HG03354 (cell line): ENCODE results near the gene MPC1.

Experiments used
- ATAC-seq: cut with Tn5 transposase; IDR thresholded peaks from one replicate; pipeline ENCODE4 v1.9.1; 2021; ENCODE audit warnings: mild to moderate bottlenecking; ENCODE audit not compliant: unreplicated experiment, poor library complexity, severe bottlenecking

Gene MPC1

DNA sequence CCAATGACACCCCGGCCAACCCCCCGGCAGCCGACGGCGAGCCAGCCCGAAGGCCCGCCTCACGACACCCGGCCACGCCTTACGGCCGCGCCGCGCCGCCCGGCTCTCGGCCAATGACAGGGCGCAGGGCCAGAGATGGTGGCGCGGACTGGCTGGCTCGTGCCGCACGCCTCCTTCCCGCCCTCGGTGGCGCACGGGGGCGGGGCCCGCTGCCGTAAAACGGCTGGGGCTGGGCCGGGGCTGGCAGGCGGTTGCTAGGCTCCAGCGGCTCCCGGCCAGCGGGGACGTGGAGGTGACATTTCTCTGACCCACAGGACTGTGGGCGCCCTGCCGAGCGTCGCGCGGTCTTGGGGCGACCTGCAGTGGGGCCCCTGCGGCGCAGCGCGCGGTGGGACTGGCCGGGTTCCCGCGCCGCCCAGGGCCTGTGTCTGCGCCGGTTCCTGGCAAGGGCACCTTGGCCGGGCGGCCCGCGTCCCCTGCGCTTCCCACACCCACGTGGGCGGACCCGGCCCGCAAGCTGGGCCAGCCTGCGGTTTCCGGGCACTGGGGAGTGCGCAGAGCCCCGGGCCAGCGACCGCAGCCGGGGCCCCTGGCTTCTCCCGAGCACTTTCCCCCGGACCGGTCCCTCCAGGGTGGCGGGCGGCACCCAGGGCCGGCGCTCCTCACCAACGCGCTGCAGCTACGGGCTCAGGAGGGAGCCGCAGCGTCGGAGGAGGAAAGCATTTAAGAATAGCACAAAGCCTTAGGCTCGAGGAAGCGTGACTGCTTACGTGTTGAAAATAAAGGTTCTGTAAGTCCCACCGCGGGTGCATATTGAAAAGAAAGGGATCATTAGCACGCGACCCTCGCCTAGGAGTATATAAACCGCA, at the start of gene MPC1:
Gene MPC1 (minus strand): TSS at position 8 of the 869 bp plus-strand sequence. CDS start 64 bp downstream, outside the sequence.
- ATAC-seq = peak; percentile 91

DNA sequence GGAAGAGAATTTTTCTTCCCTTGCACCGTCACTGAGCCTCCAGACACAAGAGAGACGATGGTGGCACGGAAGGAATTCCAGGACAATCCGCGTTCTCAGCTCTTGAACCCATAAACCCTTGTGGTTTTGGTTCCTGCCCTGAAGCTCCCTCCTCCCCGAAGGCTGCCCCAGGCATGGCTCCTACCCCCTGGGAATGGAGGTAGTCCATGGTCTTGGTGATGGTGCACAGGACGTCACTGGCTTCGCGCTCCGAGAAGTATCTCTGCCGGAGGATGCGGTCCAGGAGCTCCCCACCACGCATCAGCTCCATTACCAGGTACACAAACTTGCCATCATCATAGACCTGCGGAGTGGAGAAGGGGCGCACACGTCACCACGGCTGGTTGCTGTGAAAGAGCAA, 47.5 kb upstream of the MPC1 start:
- ATAC-seq = no peak

- no peak for ATAC-seq
These were observed 41.7 kb upstream of the MPC1 start for GRCh38 chr6:166424431-166424830.

- no peak for ATAC-seq
These were observed 41.0 kb upstream of the MPC1 start for GRCh38 chr6:166423781-166424180.

DNA sequence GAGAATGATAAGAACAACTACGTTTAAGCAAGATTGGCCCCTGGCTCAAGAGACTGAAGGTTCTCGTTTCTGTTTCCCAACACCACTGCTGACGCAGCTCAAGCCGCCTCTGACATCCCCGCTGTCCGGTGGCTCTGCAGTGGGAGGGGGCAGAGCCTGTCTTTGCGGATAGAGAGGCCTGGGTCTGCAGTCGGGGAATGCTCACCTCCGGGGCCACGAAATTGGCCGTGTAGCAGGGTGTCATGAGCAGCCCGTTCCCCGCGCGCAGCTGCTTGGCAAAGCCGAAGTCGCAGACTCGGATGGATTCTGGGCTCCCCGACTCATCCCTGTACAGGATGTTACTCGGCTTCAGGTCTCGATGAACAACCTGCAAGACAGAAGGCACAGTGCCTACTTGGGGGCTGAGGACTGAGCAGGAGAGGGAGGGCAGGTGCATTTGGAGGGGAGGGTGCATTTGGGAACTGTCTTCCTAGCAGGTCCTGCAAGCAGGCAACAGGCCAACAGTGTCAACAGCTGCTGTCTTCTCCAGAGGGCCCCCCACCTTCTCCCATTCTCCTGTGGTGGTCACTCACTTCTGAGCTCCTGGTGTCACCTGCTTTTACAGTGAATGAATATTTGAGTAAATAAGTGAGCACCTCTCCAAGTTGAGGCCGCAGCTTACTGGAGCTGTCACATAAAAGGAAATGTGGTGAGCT, 40.5 kb upstream of the MPC1 start:
- ATAC-seq = no peak

GRCh38 chr6:166422201-166422940, 39.6 kb upstream of the MPC1 start:
- no peak for ATAC-seq

- no peak for ATAC-seq
These were observed 37.6 kb upstream of the MPC1 start for GRCh38 chr6:166420351-166420750.

DNA sequence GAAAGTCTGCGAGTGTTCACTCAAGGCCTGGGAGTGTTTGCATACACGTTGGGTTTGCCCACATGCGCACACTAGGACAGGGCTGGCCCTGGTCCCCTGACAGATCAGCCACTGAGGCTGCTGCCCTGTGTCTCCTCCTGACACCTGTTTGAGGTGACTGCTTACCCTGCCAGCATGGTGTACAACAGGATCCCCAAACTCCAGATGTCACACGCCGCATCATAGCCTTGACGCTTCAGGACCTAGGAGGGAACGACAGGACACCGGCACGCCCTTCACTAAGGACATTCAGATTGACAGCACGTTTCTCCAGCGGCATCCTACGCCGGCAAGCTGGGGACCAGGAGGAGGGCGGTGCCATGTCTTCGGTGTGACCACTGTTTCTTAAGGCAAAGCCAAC, 37.0 kb upstream of the MPC1 start:
- ATAC-seq = peak; percentile 18

GRCh38 chr6:166419286-166419685, 36.5 kb upstream of the MPC1 start:
- peak; percentile 100 for ATAC-seq

GRCh38 chr6:166418691-166419143, 36.0 kb upstream of the MPC1 start:
- no peak for ATAC-seq

- no peak for ATAC-seq
These were observed 34.5 kb upstream of the MPC1 start for GRCh38 chr6:166417285-166417691.

- ATAC-seq = no peak
These were observed 33.1 kb upstream of the MPC1 start for GRCh38 chr6:166415833-166416347.

GRCh38 chr6:166415306-166415705, 32.6 kb upstream of the MPC1 start:
- ATAC-seq = no peak

DNA sequence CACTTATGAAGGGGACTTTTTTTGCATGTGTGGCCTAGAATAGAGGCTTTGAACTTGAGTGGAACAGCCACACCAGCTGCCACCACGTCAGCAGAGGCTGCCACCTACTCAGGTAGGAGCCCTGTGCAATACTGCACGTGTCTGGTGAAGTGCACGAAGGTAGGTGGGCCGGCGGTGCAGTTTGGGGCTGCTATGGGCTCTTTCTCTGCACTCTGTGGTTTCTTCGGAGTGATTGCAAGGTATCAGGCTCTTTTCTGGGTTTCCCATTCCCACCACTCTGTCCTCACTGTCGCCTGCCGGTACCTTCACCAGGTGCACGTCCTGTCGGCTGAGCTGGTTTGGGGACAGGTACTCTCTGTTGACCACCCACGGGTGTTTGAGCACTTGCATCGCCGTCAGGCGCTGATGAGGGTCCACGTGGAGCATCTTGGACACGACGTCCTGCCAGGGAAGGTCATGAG, 30.8 kb upstream of the MPC1 start:
- ATAC-seq = no peak

DNA sequence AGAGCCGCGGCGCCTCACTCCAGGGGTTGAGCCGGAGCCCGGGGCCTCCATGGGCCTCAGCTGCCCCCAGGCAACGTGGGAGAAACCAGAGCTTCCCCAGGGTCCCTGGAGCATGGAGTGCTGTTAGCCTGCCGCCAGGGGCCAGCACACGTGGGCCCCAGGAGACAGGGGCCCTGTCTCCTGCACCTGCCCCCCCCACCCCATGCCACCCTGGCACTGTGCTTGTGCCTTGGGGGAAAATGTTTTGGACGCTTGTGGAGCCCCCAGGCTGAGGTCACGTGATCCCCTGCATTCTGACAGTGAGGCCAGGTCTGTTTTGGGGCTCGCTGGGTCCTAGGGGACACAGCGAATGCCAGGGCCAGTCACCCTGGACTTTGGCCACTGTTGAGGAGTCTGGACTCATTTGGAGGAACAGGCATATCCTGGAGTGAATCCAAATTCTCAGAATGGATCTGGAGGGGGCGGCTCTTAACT, 30.2 kb upstream of the MPC1 start:
- ATAC-seq = no peak

- ATAC-seq = no peak
These were observed 29.6 kb upstream of the MPC1 start for GRCh38 chr6:166412156-166412910.

- ATAC-seq = no peak
These were observed 29.0 kb upstream of the MPC1 start for GRCh38 chr6:166411721-166412151.

DNA sequence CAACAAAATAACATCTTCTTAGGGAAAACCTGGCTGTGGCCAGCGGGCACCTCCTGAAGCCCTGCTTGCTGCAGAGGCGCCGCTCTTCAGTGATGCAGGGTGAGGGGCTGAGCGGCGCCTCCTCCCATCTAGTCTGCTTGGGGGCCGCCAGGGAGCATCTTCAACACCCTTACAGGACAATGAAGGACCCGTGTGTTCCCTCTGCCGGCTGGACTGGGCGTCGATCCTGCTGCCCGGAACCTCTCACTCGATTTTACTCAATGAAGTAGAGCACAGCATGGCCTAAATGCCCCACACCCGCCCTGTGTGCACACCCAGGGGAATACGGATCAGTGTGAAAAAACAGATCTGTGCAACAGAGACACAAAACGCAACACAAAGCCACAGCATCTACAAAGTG, 28.5 kb upstream of the MPC1 start:
- ATAC-seq = no peak

GRCh38 chr6:166410426-166410935, 27.7 kb upstream of the MPC1 start:
- ATAC-seq = no peak
